HepG2 (cell line): ENCODE data around the gene TBC1D14. TPM values are rescaled to one million over a fixed set of nuclear protein-coding genes. Genes with fewer than 3 reads are reported as not detected.

Experiments
- ERF ChIP-seq: IDR thresholded peaks from 2 replicates; pipeline ENCODE4 v1.6.1; 2018; ENCODE audit warnings: missing biosample characterization, missing genetic modification reagents
- FOXA1 ChIP-seq, 2 experiments: fragments of 450-650 bp in 1 of 2; sonication (generic) in 1 of 2; formaldehyde crosslinking in 1 of 2; IDR thresholded peaks; 2 replicates each; pipeline versions ENCODE4 v1.4.0 to v1.6.1; 2016 to 2020; ENCODE audit warnings: missing genetic modification reagents in 1 of 2
- FOXM1 ChIP-seq: sonication (generic); formaldehyde crosslinking; IDR thresholded peaks from 2 replicates; pipeline ENCODE4 v1.5.0; 2020; ENCODE audit warnings: missing genetic modification reagents
- HNF4G ChIP-seq, 2 experiments: sonication (generic) in 1 of 2; formaldehyde crosslinking in 1 of 2; IDR thresholded peaks; 2 replicates each; pipeline versions ENCODE4 v1.4.0 to v1.6.1; 2011 to 2020; ENCODE audit warnings: borderline replicate concordance in 2 of 2, low read depth in 2 of 2, mild to moderate bottlenecking in 2 of 2, low read length in 1 of 2, missing genetic modification reagents in 1 of 2, moderate library complexity in 1 of 2
- ISL2 ChIP-seq: sonication (generic); formaldehyde crosslinking; IDR thresholded peaks from 2 replicates; pipeline ENCODE4 v1.5.0; 2020; ENCODE audit warnings: missing genetic modification reagents
- KDM4B ChIP-seq: sonication (generic); formaldehyde crosslinking; IDR thresholded peaks from 2 replicates; pipeline ENCODE4 v1.4.0; 2020; ENCODE audit warnings: missing genetic modification reagents
- RXRB ChIP-seq: IDR thresholded peaks from 2 replicates; pipeline ENCODE4 v1.6.1; 2016; ENCODE audit warnings: borderline replicate concordance, missing genetic modification reagents, missing compliant biosample characterization
- SIX1 ChIP-seq: sonication (generic); formaldehyde crosslinking; IDR thresholded peaks from 2 replicates; pipeline ENCODE4 v1.4.0; 2020; ENCODE audit warnings: missing genetic modification reagents, borderline replicate concordance
- TEAD3 ChIP-seq: optimal IDR thresholded peaks from 2 replicates; pipeline ENCODE3; 2016; ENCODE audit warnings: borderline replicate concordance
- YY1 ChIP-seq: IDR thresholded peaks from 2 replicates; pipeline ENCODE4 v1.6.1; 2011; ENCODE audit warnings: low read length, low read depth, moderate library complexity, mild to moderate bottlenecking; ENCODE audit not compliant: insufficient read depth, insufficient replicate concordance
- ZNF350 ChIP-seq: sonication (generic); formaldehyde crosslinking; IDR thresholded peaks from 2 replicates; pipeline ENCODE4 v1.4.0; 2020; ENCODE audit warnings: mild to moderate bottlenecking, low read depth, missing genetic modification reagents, borderline replicate concordance
- ZNF589 ChIP-seq: sonication (generic); formaldehyde crosslinking; conservative IDR thresholded peaks from 2 replicates; pipeline ENCODE4 v1.8.0; 2022; ENCODE audit warnings: mild to moderate bottlenecking, moderate library complexity, missing genetic modification reagents
- polyA plus RNA-seq, 8 experiments: library from polyadenylated mRNA; depleted of rRNA in 3 of 8; stranded (reverse) in 7 of 8; unstranded in 1 of 8; fragments of >200 nt; fragmentation: Illumina TruSeq in 4 of 8; extraction: Trizol in 4 of 8; gene quantifications; 2 replicates each; pipeline versions ENCODE4 v1.2.1 to v1.2.3, GENCODE V29; 2011 to 2016; ENCODE audit warnings: low read depth in 4 of 8, missing spikeins in 1 of 8, mixed read lengths in 1 of 8; ENCODE audit not compliant: insufficient read depth in 1 of 8
- total RNA-seq, 5 experiments: library from RNA; depleted of rRNA; stranded (reverse); fragments of >200 nt; fragmentation: Illumina TruSeq; extraction: Trizol; gene quantifications; 2 replicates each; pipeline ENCODE4 v1.2.3, GENCODE V29; 2016; ENCODE audit warnings: low read depth in 1 of 5
- TF ChIP-seq, protein P1 (sequence below): IDR thresholded peaks from 2 replicates; pipeline ENCODE4 v1.6.1; 2012; ENCODE audit warnings: low read depth, low read length, improper control_type of control experiment
- TF ChIP-seq, protein P2 (sequence below): sonication (generic); formaldehyde crosslinking; IDR thresholded peaks from 2 replicates; pipeline ENCODE4 v1.4.0; 2020; ENCODE audit warnings: mild to moderate bottlenecking, missing genetic modification reagents
- TF ChIP-seq, protein P3 (sequence below): IDR thresholded peaks from 2 replicates; pipeline ENCODE4 v1.6.1; 2016; ENCODE audit warnings: low read depth, control low read depth
- TF ChIP-seq, protein P4 (sequence below): sonication (generic); formaldehyde crosslinking; IDR thresholded peaks from 2 replicates; pipeline ENCODE4 v1.4.0; 2020; ENCODE audit warnings: missing genetic modification reagents
- TF ChIP-seq, protein P5 (sequence below), 2 experiments: sonication (generic) in 1 of 2; formaldehyde crosslinking in 1 of 2; IDR thresholded peaks; 2 replicates each; pipeline versions ENCODE4 v1.4.0 to v1.6.1; 2018 to 2020; ENCODE audit warnings: missing genetic modification reagents in 2 of 2, borderline replicate concordance in 1 of 2, low read depth in 1 of 2, mild to moderate bottlenecking in 1 of 2, missing biosample characterization in 1 of 2

TBC1D14 gene
- total and polyA plus RNA-seq, 2 of the 13 experiments (the other 11 are each of a cell fraction or from before 2014, with no cell fraction given): 29.5 to 46.5 TPM

DNA sequence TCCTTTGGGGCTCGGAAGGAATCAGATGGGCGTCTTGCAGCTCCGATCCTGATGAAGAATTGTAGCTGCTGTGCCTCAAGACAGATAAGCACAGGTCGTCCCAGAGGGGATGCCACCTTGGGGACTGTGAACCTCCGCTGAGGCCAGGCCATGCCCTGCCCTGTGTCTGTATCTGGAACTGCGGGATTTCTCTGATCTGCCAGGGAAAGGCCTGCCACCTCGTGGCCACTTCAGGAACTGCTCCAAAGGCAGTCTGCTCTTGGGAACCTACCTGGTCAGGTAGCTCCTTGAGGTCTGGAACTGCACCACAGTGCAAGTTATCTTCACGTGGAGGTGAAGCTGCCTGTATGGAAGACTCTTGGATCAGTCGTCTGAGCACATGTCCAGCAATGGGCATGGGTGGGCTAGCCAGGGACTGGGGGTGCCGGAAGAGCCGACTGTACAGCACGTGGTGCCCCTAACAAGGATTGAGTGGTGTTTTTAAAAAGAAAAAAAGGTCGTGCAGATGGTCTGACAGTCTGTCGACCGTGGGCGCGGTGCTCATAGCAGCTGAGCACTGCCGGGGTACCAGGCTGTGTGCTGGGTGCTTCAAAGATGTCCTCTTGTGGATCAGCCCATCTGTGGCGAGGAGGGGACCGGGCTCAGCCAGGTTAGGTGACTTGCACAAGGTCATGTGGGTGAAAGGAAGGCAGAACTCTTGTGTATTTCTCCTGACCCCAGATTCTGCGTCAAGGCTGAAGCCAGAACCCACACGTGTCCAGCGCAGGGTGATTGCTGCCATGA lies 161.3 kb downstream of the TBC1D14 start (continued):
- peak; percentile 31; the same call in 1 of the 2 replicates for TF ChIP-seq ISL2 (CRISPR knock-in tag)
- no peak for TF ChIP-seq ZNF589 (CRISPR knock-in tag)
- TF ChIP-seq, protein P1, sequence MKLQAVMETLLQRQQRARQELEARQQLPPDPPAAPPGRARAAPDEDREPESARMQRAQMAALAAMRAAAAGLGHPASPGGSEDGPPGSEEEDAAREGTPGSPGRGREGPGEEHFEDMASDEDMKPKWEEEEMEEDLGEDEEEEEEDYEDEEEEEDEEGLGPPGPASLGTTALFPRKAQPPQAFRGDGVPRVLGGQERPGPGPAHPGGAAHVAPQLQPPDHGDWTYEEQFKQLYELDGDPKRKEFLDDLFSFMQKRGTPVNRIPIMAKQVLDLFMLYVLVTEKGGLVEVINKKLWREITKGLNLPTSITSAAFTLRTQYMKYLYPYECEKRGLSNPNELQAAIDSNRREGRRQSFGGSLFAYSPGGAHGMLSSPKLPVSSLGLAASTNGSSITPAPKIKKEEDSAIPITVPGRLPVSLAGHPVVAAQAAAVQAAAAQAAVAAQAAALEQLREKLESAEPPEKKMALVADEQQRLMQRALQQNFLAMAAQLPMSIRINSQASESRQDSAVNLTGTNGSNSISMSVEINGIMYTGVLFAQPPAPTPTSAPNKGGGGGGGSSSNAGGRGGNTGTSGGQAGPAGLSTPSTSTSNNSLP: no peak
- TF ChIP-seq YY1: no peak
- TF ChIP-seq, protein P2, sequence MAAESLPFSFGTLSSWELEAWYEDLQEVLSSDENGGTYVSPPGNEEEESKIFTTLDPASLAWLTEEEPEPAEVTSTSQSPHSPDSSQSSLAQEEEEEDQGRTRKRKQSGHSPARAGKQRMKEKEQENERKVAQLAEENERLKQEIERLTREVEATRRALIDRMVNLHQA (CRISPR knock-in tag): no peak
- peak; percentile 54 for TF ChIP-seq TEAD3 (CRISPR knock-in tag)
- no peak for TF ChIP-seq FOXA1 (IDR thresholded peaks at IDR 0.05)
- no peak for TF ChIP-seq FOXA1 (CRISPR knock-in tag; IDR thresholded peaks at IDR 0.05)
- TF ChIP-seq SIX1: no peak
- TF ChIP-seq, protein P3, sequence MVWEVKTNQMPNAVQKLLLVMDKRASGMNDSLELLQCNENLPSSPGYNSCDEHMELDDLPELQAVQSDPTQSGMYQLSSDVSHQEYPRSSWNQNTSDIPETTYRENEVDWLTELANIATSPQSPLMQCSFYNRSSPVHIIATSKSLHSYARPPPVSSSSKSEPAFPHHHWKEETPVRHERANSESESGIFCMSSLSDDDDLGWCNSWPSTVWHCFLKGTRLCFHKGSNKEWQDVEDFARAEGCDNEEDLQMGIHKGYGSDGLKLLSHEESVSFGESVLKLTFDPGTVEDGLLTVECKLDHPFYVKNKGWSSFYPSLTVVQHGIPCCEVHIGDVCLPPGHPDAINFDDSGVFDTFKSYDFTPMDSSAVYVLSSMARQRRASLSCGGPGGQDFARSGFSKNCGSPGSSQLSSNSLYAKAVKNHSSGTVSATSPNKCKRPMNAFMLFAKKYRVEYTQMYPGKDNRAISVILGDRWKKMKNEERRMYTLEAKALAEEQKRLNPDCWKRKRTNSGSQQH (CRISPR knock-in tag): no peak
- TF ChIP-seq ERF (CRISPR knock-in tag): peak; percentile 79
- TF ChIP-seq, protein P4, sequence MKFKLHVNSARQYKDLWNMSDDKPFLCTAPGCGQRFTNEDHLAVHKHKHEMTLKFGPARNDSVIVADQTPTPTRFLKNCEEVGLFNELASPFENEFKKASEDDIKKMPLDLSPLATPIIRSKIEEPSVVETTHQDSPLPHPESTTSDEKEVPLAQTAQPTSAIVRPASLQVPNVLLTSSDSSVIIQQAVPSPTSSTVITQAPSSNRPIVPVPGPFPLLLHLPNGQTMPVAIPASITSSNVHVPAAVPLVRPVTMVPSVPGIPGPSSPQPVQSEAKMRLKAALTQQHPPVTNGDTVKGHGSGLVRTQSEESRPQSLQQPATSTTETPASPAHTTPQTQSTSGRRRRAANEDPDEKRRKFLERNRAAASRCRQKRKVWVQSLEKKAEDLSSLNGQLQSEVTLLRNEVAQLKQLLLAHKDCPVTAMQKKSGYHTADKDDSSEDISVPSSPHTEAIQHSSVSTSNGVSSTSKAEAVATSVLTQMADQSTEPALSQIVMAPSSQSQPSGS (CRISPR knock-in tag): 0 out of 2 replicates have a peak, but pooled peaks have one; percentile 39
- TF ChIP-seq FOXM1 (CRISPR knock-in tag): no peak
- TF ChIP-seq KDM4B (CRISPR knock-in tag): 0 out of 2 replicates have a peak, but pooled peaks have one; percentile 53
- TF ChIP-seq HNF4G (IDR thresholded peaks at IDR 0.05; ENCODE audit: borderline replicate concordance, low read depth, low read length): no peak
- TF ChIP-seq HNF4G (CRISPR knock-in tag; IDR thresholded peaks at IDR 0.05; ENCODE audit: borderline replicate concordance, low read depth): 0 out of 2 replicates have a peak, but pooled peaks have one; percentile 23
- TF ChIP-seq ZNF350 (CRISPR knock-in tag): peak; percentile 39; the same call in 1 of the 2 replicates
- TF ChIP-seq RXRB (CRISPR knock-in tag): peak; percentile 67; the same call in 1 of the 2 replicates
- TF ChIP-seq, protein P5, sequence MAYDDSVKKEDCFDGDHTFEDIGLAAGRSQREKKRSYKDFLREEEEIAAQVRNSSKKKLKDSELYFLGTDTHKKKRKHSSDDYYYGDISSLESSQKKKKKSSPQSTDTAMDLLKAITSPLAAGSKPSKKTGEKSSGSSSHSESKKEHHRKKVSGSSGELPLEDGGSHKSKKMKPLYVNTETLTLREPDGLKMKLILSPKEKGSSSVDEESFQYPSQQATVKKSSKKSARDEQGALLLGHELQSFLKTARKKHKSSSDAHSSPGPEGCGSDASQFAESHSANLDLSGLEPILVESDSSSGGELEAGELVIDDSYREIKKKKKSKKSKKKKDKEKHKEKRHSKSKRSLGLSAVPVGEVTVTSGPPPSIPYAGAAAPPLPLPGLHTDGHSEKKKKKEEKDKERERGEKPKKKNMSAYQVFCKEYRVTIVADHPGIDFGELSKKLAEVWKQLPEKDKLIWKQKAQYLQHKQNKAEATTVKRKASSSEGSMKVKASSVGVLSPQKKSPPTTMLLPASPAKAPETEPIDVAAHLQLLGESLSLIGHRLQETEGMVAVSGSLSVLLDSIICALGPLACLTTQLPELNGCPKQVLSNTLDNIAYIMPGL (CRISPR knock-in tag; IDR thresholded peaks at IDR 0.05; ENCODE audit: borderline replicate concordance in 1 of 2, low read depth in 1 of 2): peak; percentile 72 to 77; a peak in 3 of 4 replicates
